ENCODE data around the gene RGS21. TPM values are rescaled to one million over a fixed set of nuclear protein-coding genes. Genes with fewer than 3 reads are reported as not detected.
"Not testable (repeated sequence)": the region's sequence is repeated elsewhere in the genome, so short reads cannot be mapped to it uniquely, and the experiment has no call there.

The RGS21 gene
- not detected for total RNA-seq

GRCh38 chr1:192316942-192317450 lies at the start of gene RGS21:
TSS of gene RGS21 (plus strand) at chr1:192316992. CDS start at chr1:192343037, 26,045 bp downstream.
- ATAC-seq: no peak

DNA sequence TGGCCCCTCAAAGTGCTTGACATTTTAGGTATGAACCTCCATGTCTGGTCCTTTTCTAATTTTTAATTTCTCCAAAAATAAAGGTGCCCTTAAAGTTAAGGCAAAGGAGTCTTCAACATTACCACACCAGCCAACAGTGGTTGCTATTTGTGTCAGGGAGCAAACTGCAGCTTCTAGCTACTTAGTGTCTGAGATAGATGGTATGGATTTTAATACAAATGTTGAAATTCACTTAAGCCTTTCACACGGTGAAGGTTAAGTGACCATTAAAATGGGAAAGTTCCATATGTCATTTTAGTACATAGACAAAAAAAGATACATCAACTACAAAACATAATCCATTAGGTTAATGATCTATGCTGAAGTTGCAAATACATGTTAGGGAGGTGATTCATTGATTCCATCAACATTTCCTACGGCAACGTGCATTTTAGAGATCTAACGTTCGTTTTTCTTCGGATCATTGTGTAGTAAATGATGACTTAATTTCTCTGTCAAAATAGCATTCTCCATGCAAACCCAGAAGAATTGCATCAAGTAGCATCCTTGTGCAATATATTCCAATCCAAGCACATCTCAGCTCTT lies 48.2 kb upstream of the RGS21 start:
- no peak for ATAC-seq

GRCh38 chr1:192270398-192270797 lies 46.4 kb upstream of the RGS21 start:
- ATAC-seq: no peak

DNA sequence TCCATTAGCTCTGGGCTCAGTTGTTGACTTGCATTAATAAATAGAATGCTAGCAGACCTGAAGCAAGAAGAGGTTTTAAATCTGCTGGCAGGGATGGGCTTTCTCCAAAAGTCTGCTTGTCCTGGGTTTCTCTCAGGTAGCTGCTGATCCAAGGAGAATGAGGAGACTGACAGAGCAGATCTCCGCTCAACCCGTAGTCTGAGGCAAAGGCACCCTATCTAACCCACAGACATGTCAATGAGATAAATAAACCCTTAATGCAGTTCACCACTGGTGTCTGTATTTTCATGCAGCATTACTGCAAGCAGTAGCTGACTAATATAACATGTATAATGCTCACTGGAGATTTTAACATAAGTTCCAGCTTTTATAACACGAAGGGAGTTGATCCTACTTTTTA lies 44.1 kb upstream of the RGS21 start:
- ATAC-seq: no peak

GRCh38 chr1:192274588-192274987 lies 42.2 kb upstream of the RGS21 start:
- no peak for ATAC-seq

GRCh38 chr1:192277635-192278034 lies 39.2 kb upstream of the RGS21 start:
- no peak for ATAC-seq

- no peak for ATAC-seq
Observed at GRCh38 chr1:192284927-192285326, 31.9 kb upstream of the RGS21 start.

DNA sequence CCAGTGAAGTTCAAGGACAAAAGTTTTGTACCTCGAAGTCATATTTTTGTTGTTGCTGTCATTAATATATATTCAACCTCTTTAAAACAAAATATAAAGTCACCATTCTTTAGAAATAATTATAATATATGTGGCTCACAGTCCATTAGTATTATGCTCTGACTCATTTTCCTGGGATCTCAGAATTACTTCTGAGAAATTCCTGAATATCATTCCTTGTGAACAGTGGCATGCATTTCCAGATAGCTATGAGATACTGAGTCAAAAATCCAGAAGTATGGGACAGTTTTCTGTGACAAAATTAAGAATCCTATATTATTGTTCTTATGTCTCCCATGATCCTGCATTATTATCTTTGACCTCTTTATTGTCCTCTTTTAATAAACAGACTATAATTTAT lies 13.8 kb upstream of the RGS21 start:
- ATAC-seq: no peak

DNA sequence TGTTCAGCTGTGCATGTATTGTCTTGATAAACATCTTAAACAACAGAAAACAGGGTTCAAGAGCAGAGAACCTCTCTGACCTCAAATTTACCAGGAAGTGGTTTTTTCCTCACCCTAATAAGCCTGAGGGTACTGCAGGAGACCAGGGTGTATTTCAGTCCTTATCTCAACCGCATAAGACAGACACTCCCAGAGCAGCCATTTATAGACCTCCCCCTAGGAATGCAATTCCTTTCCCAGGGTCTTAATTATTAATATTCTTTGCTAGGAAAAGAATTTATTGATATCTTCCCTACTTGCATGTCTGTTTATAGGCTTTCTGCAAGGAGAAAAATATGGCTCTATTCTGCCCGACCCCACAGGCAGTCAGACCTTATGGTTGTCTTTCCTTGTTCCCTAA lies 8.5 kb upstream of the RGS21 start:
- ATAC-seq: not testable (repeated sequence)

- ATAC-seq: no peak
Observed at GRCh38 chr1:192311281-192311680, 5.5 kb upstream of the RGS21 start.

DNA sequence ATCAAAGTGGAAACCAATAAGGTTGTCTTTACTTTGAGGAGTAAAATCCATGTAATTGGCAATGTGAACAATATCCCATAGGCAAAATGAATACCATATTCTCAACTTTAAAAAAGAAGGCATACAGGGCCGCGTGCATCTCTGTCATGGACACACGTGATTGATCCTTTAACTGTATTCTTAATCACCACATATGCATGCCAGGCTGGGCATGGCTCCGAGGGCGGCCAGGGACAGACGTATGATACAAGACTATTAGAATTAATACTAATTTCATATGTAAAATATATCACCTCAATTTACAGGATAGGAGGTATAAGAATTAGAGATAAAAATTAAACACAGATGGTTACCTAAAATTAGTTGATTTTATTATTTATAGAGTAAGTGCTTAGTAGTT lies 11.2 kb downstream of the RGS21 start:
- no peak for ATAC-seq

DNA sequence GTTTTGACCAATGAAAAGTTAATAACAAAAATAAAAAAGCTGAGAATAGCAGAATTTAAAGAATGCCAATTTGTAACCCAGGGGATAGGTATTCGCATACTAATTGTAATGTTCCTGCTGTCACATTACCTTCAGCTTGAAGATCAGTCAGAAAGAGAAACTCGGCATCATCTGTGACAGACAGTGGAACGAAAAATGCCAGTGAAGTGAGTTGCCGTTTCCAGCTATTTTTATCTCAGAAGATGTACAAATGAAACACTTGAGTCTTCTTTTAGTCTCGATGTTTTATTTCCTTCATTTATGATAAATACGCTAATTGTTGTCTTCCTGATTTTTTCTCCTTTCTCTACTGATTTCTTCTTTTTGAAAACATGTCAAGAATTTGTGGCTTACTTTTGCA lies 26.1 kb downstream of the RGS21 start:
- ATAC-seq: no peak

GRCh38 chr1:192343344-192343743 lies 26.6 kb downstream of the RGS21 start:
- ATAC-seq: no peak

DNA sequence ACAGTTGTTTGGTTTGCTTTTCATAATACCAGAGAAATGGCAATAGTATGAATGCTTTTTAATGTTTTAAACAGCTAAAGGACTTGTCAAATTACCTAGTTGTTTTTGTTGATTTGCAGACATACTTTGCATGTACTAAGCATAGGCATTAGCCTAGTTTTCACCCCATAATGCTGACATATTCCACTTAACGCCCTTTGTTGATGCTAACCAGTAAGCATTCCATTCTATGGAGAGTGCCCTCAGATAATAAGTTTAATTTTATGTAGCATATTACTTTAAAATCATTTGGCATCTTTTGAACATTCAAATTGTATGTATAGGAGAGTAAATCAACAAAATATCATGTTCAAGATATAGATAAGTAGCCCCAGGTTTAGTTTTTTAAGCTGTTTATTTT lies 32.5 kb downstream of the RGS21 start:
- ATAC-seq: no peak

DNA sequence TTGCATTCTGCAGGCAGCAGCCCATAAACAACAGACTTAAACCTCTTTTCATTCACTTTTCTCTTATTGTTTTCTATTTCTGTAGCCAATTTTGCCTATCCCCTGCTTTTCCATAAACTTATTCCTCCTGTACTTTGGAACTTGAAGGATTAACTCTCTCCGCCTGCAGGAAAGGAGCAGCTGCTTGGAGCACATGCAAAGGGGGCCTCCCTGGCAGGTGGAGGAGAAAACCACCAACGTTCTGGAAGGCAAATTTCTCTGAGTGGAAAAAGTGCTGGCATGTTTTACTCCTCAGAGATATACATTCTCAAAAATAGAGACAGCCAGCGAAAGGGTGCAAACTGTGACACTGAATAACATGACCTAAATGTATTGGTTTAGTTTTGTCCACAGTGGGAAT lies 33.6 kb downstream of the RGS21 start:
- ATAC-seq: no peak

DNA sequence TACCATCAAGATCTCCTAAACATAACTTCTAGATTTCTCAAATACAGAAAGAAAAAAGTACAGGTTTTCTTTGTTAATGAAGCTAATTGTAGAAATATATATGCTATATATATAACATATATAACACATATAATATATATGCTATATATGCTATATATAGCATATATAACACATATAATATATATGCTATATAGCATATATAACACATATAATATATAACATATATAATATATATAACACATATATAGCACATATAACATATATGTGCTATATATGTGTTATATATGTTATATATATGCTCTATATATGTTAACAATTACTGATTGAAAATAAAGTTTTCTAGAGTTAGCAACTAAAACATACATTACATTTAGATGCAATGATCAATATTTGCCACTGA lies 34.8 kb downstream of the RGS21 start:
- no peak for ATAC-seq

- ATAC-seq: no peak
Observed at GRCh38 chr1:192357924-192358323, 41.1 kb downstream of the RGS21 start.

- ATAC-seq: no peak
Observed at GRCh38 chr1:192358402-192358801, 41.6 kb downstream of the RGS21 start.

GRCh38 chr1:192358822-192359221 lies 42.0 kb downstream of the RGS21 start:
- ATAC-seq: no peak

DNA sequence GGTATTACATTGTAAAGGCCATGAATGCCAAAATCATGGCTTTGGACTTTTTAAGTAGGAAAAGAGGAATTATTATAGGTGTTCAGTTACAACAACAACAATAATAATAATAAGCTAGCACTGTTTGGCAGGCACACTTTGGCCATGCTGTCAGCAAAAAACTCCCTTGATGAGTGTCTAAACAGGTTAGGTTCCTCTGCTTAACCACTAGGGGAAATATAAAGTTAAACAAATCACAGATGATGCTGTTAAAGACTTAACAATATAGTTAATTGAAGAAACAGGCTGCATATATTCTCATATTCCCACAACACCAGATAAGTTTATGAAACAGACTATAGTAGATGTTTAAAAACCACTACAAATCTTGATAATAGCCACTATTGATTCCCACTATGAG lies 46.4 kb downstream of the RGS21 start:
- ATAC-seq: no peak

DNA sequence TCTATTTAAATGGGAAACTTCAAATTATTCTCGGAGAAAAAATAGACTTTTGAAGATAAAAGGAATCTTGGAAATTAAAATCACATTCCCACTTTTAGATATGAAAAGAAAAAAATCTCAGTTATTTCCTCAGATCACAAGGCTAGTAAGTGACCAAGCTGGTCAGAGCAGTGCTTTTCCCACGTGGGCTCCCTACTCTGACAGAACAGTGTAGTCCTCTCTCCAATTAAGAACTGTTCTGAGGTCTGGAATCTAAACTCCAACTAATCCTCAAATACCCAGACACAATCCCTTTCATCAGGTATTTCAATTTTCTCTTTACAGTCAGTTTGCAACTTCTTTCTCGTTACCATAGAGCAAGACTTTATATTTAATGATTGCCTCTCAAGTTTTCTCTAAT lies 50.6 kb downstream of the RGS21 start:
- ATAC-seq: no peak

GRCh38 chr1:192375306-192375705 lies 58.5 kb downstream of the RGS21 start:
- ATAC-seq: no peak

GRCh38 chr1:192376374-192376773 lies 59.6 kb downstream of the RGS21 start:
- no peak for ATAC-seq

GRCh38 chr1:192378276-192378675 lies 61.5 kb downstream of the RGS21 start:
- no peak for ATAC-seq

GRCh38 chr1:192378878-192379277 lies 62.1 kb downstream of the RGS21 start:
- ATAC-seq: no peak
